Limb (tissue), 2 donors: ENCODE results near the gene ADCY10.

Source experiments
- DNase-seq, 2 donors: peaks; one replicate each; pipeline ENCODE4 v3.0.0-alpha.2; 2016; ENCODE audit errors: extremely low spot score in 2 of 2

ADCY10 gene

DNA sequence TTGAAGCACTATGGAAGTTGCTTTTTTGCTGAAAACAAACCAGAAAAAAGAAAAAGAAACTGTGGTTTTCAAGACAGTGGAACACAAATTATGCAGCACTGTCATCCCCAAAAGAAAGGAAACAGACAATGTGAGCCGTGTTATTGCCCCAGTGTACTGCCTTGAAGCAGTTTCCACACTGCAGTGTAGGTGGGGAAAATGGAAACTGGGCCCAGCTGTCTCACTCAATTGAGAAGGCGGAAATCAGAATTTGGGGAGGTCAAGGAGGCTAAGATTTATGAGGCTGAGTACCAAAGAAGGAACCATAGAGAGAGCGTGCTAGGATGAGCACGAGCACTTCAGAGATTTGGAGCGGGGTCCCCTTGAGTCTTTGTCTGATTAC lies 136.7 kb downstream of the ADCY10 start:
- DNase-seq, result no peak

DNA sequence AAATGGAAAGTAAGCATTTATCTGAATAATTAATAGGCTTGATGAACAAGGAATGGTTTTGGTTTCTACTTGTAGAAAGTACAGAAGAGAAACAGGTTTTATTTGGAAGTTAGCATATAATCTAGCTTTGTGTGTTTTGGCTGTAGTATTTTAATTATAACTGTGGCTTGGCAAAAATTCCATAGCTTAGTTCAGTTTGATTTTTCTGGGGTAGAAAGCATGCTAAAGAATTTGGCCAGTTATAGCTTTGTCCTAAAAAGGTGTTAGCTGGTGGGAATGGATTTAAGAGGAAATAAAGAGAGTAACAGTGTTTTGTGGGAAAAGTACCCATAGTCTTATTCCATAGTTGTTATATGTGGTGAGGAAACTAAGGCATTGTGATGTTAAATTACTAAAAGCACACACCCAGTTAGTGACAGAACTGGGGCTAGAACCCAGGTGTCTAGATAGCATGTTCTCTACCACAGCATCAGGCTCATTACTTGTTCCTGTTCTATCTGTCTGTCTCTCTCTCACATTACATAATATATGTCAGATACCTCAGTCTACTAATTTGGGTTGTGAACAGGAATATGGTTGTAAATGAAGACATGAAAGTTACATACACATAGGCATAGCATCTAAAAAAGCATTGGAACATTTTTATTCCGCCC lies 137.2 kb downstream of the ADCY10 start:
- no peak for DNase-seq

- no peak for DNase-seq
These were observed 137.8 kb downstream of the ADCY10 start for GRCh38 chr1:167776151-167776550.

GRCh38 chr1:167775178-167775577 lies 138.8 kb downstream of the ADCY10 start:
- DNase-seq, result no peak

DNA sequence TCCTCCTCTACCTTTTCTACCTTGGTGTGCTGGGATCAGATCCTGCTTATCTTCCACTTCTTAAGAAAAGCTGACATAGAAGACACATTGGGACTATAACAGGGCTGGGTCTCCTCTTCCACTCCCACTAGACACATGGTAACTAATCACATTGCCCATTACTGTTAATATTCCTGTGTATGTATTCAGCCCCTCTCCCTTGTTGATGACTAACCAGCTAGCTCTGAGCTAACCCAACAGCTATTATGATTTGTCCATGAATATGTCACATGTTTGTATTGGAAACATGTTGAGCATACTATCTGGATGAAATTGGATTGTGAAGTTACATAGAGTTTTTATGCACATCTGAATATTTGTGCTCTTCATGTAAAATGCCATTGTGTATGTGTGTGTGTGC lies 139.2 kb downstream of the ADCY10 start:
- no peak for DNase-seq

GRCh38 chr1:167773516-167773915 lies 140.4 kb downstream of the ADCY10 start:
- DNase-seq, result no peak

GRCh38 chr1:167772436-167772835 lies 141.5 kb downstream of the ADCY10 start:
- DNase-seq, result no peak

GRCh38 chr1:167770127-167770526 lies 143.8 kb downstream of the ADCY10 start:
- DNase-seq, result no peak

- no peak for DNase-seq
These were observed 146.2 kb downstream of the ADCY10 start for GRCh38 chr1:167767761-167768160.

DNA sequence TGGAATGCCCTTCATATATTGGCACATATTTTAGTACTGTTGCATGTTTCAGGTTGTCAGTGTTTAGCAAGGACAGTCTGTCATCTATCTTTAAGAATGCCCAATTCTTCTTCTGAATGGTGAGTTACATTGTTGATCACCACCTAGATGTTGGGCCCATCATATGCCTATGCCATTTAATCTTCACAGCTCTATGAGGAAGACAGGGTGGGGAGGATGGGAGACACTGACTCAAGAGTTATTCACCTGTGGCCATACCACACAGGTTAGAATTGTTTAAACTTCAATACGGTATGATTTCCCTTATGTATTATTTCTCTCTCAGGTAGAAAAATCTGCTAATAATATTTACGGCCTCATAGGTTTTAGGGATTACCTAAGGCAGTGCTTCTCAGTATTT lies 147.4 kb downstream of the ADCY10 start:
- DNase-seq, result no peak

GRCh38 chr1:167765496-167765895 lies 148.4 kb downstream of the ADCY10 start:
- DNase-seq, result no peak

DNA sequence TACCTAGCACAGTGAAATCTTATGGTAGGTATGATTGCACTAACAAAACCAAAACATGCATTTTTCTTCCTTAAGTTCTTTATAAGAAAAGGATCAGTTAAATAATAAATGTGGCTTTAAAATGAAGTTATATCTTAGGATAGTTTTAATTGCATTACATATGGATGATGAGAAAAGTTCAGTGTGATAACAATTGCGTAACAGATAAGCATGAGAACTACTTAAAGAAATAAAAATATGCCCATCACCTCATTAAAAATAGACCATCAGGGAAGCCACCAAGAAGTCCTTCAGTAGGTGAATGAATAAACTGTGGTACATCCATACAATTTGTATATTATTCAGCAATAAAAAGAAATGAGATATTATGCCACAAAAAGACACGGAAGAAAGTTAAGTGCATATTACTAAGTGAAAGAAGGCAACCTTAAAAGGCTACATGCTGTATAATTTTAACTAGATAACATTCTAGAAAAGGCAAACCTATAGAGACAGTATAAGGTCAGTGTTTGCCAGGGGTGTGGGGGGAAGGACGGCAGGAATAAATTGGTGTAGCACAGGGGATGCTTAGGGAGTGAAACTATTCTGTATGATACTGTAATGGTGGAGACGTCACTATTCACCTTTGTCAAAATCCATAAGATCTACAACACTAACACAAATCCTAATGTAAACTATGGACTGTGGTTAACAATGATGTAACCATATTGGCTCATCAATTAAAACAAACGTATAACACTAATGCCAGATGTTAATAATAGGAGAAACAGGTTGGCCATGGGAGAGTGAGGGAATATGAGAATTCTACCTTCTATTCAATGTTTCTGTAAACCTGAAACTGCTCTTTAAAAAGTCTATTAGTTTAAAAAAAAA lies 149.2 kb downstream of the ADCY10 start:
- DNase-seq, result no peak

GRCh38 chr1:167763525-167764220 lies 150.3 kb downstream of the ADCY10 start:
- no peak for DNase-seq

GRCh38 chr1:167762061-167762746 lies 151.7 kb downstream of the ADCY10 start:
- no peak for DNase-seq

DNA sequence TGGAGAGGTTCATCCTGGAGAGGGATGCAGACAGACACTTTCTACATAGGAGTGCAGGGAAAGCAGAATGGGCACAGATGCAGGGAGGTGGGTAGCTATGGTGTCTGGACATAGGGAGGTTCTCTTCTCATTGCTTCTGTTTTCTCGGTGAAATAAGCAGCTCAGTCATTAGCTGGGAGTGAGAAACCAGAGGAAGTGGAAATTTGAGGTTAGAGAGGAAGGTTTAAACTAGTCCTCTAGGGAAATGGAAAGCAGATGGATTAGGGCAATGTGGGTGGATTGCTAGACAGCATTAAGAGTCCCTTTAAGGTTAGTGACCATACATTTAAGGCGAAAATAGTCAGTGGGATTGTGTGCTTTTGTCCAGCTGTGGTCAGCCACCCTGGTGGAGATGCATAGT lies 152.5 kb downstream of the ADCY10 start:
- DNase-seq, result no peak
